Lower leg skin (tissue), 3 donors: ENCODE measurements around the gene TMEM132D.

Experiments
- POLR2A ChIP-seq, 2 donors: fragments of 450-650 bp; IDR thresholded peaks; one replicate each; pipeline ENCODE4 v1.6.1; 2016 to 2017; ENCODE audit warnings: antibody characterized with exemption in 2 of 2, mild to moderate bottlenecking in 1 of 2, moderate library complexity in 1 of 2
- TF ChIP-seq, protein P1 (sequence below), 3 donors: fragments of 450-650 bp; IDR thresholded peaks; one replicate each; pipeline ENCODE4 v1.5.1; 2016; ENCODE audit warnings: antibody characterized with exemption in 3 of 3, mild to moderate bottlenecking in 3 of 3, moderate library complexity in 2 of 3

DNA sequence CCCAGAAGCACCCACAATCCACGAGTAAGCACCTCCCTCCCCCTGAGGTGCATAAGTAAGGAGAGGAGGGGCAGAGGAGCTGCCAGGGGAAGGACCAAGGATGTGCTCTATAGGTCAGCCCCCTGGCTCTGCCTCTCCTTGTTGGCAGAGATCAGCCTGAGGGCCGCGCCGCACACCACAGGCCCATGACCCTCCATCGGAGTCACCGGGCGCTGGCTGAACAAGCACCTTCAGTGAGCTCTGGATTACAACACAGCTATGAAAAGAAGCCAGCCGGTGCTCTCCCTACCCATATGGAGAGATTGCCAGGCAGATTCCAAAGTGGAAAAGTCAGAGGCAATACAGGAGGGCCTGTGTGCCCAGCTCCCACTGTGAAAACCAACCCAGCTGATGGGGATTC is 793.2 kb downstream of the TMEM132D start:
- TF ChIP-seq, protein P1, sequence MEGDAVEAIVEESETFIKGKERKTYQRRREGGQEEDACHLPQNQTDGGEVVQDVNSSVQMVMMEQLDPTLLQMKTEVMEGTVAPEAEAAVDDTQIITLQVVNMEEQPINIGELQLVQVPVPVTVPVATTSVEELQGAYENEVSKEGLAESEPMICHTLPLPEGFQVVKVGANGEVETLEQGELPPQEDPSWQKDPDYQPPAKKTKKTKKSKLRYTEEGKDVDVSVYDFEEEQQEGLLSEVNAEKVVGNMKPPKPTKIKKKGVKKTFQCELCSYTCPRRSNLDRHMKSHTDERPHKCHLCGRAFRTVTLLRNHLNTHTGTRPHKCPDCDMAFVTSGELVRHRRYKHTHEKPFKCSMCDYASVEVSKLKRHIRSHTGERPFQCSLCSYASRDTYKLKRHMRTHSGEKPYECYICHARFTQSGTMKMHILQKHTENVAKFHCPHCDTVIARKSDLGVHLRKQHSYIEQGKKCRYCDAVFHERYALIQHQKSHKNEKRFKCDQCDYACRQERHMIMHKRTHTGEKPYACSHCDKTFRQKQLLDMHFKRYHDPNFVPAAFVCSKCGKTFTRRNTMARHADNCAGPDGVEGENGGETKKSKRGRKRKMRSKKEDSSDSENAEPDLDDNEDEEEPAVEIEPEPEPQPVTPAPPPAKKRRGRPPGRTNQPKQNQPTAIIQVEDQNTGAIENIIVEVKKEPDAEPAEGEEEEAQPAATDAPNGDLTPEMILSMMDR (IDR thresholded peaks at IDR 0.05): no peak
- TF ChIP-seq POLR2A (IDR thresholded peaks at IDR 0.05): no peak
